CD4-positive, alpha-beta T cell treated with Interleukin-12 subunit alpha and Interleukin-12 subunit beta, for 1 hour (primary cell): Measurements from ENCODE around the gene IGFL3.
"Not testable (repeated sequence)": the region's sequence is repeated elsewhere in the genome, so short reads cannot be mapped to it uniquely, and the experiment has no call there.

Experiments
- DNase-seq: peaks from one replicate; pipeline ENCODE4 v3.0.0-alpha.2; 2020

IGFL3 gene

DNA sequence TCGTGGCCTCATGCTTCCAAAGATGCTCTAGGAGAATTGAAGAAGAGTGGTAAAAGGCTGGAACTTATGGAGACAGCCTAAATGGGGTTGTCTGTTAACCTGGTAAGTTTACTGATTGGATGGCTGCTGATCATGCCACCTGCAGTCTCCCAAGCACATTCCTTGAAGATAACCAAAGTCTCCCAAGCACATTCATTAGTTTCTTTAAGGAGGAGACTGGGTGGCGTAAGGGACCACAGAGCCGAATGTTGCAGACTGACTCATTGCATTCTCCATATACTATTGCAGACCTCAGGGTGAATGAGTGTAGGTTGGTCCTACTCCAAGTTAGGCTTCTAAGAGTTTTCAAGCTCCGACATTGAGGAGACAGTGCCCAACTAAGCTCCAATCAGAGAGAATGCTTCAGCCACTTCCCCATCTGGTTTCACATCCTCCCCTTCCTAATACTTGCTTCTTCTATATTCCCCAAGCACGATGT, at the start of gene IGFL3:
Gene IGFL3, minus strand, starts transcription at position 51 of the 478 bp plus-strand sequence. Its CDS starts 39 bp downstream, at position 12.
- no peak for DNase-seq

DNA sequence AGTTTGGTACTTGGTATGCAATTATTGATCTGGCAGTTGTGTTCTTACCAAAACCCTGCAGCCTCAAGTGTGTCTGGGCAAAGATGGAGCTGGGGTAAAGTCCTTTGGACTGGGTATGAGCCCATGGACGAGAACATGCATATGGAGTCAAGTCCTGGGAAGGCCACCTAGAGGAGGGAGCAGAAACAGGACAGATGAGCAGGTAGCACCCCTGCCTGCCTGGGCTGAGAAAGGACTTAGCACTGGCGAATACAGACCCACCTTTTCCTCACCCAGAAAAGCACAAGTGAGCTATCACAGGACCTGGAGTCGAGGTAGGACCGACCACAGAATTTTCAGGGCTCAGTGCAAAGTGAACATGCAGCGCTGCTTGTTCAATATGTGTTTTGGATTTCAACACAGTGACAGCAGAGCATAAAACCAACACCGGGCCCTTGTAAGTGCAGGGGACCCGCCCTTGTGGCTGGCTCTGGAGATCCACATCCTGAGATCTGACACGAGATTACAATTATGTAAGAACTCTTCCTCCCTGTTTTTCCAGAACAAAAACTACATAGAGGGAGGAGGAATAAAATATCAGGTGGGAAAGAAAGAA, 49.5 kb upstream of the IGFL3 start:
- no peak for DNase-seq

DNA sequence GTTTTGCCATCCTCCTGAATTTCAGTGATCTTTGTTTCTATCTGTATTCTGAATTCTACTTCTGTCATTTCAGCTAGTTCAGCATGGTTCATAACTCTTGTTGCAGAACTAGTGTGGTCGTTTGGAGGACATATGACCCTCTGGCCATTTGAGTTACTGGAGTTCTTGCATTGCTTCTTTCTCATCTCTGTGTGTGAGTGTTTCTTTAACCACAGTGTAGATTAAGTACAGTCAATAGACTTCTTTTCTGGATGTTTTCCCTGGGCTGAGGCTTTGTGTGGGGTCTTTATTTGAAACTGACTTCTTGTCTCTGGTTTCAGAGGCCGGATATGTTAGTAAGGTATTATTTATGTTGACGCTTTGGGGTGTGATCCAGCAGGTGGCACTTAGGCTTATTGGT, 38.2 kb upstream of the IGFL3 start:
- no peak for DNase-seq

DNA sequence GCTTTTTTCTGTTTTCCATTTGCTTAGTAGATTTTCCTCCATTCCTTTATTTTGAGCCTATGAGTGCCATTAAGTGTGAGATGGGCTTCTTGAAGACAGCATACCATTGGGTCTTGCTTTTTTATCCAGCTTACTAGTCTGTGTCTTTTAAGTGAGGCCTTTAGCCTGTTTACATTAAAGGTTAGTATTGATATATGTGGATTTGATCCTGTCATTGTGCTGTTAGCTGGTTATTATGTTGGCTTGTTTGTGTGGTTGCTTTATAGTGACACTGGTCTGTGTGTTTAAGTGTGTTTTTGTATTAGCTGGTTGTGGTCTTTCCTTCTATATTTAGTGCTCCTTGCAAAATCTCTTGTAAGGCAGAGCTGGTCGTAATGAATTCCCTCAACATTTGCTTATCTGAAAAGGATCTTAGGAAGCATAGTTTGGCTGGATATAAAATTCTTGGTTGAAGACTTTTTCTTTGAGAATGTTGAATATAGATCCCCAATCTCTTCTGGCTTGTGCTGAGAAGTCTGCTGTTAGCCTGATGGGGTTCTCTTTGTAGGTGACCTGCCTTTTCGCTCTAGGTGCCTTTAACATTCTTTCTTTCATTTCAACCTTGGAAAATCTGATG, 37.3 kb upstream of the IGFL3 start:
- not testable (repeated sequence) for DNase-seq

DNA sequence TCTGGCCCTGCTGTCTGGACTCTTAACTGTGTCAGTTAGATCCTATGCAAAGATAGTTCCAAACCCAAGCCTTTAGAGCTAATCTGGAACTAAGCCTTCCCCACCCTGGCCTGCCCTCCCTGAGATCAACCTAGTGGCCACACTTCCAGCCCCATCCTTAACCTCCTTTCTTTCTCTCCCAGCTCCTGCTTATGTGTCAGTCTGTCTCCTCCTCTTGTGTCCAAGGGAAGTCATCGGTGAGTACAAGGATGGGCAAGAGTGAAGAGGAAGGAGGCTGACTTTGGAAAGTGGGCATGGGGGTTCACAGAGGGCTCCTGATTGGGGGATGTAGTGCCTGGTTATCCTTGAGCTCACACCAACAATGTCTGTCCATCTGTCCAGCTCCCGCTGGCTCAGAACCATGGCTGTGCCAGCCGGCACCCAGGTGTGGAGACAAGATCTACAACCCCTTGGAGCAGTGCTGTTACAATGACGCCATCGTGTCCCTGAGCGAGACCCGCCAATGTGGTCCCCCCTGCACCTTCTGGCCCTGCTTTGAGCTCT, 35.8 kb upstream of the IGFL3 start:
- no peak for DNase-seq

DNA sequence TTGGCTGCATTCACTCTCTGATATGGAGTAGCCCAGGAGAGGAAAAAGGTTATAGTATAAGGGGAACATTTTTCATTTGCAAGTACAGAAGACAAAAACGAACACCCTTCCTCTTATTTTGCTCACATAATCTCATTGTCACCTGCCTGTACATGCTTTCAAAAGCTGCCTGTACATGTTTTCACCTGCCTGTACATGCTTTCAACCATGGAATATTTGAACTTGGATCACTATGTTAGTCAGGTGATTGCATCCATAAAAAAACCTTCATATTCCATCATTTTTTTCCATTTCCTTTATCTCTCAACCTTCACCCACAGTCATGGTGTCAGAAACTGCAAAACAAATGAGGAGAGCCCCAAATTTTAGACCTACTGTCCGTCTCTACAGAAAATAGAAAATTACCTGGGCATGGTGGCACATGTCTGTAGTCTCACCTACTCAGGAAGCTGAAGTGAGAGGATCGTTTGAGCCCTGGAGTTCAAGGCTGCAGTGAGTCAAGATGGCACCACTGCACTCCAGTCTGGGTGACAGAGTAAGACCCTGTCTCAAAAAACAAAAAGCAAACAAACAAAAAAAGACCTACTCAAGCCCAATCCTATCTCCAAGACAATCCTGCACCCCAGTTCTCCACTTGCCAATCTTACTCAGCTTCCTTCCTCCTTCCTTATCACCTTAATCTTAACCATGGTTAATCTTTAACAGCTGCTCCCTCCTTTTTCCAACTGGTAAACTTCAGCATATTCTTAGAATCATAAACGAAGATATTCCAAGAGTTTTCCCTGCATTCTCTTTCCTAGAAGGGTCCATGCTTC, 35.1 kb upstream of the IGFL3 start:
- no peak for DNase-seq

DNA sequence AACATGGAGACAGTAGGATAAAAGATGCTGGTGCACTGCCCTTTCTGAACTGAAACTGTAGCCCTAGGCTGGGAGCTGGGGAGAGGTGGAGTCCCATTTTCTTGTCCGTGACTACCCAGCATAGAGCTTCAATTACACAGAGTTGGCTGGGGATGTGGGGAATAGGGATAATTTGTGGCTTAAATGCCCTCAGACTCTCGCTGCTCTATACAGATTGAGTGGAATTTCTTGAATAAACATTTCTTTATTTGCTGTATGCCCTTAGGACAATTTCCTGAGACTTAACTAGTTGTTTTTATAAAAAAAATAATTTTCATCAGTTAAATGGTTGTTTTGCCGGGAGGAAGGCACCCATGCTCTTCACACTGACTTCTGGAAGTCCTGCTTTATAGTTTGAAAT, 30.7 kb upstream of the IGFL3 start:
- DNase-seq = no peak

DNA sequence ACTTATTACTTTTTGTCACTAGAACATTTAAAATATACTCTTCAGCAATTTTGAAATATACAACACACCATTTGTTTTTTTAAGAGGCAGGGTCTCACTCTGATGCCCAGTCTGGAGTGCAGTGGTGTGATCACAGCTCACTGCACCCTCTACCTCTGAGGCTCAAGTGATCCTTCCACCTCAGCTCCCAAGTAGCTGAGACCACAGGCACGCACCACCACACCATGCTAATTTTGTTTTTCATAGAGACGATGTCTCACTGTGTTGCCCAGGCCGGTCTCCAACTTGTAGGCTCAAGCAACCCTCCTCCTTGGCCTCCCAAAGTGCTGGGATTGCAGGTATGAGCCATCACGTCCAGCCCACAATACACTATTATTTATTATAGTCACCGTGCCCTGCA, 26.1 kb upstream of the IGFL3 start:
- DNase-seq = no peak

DNA sequence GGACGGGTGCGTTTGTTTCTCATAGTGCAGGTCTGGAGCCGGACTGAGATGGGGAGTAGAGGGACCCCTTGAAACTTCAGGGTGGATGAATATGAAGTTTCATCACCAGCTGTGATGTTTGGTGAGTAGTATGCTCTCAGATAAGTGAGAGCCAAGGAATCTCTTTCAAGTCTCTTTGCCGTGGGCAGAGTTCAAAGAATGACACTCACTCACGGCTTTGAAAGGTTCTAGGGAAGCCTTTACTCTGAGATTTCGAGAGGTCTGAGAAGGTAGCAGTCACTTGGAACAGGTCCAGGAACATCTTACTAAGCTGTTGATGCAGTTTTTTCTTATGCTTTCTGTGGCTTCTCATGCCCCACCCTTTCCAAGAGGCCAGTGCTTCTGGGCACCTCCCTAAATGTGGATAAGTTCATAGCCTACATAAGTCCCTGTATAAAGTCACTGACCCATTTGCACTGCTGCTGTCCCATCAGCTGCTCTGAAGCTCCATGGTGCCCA, 23.4 kb upstream of the IGFL3 start, which contains the start of gene IGFL2:
Gene IGFL2, plus strand, starts transcription at position 448 of the 498 bp plus-strand sequence. Its CDS starts 41 bp downstream, at position 489.
- DNase-seq = no peak

DNA sequence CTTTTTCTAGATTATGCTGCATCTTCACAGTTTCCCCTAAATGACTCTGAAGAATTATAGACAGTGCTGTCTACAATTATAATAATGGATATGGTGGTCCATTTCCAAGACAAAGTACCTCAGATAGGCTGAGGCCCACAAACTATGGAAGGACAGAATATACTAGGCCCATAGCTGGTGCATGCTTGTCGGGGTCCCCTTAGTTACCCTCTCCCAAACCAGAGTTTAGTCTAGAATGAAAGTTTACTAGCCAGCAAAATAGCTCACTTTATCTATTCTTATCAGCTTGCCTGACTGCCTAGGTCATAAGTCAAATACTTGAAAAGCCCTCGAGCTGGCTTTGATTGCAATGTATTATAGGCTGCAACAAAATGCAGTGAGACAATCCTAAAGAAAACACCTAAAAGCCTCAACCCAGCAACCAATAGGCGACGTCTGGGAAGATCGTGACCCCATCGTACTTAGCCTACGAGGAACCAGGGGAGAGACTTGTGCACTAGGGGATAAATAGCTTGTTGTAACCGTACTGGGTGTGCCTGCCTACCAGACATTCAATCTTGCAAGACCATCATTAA, 22.8 kb upstream of the IGFL3 start:
- DNase-seq = no peak

DNA sequence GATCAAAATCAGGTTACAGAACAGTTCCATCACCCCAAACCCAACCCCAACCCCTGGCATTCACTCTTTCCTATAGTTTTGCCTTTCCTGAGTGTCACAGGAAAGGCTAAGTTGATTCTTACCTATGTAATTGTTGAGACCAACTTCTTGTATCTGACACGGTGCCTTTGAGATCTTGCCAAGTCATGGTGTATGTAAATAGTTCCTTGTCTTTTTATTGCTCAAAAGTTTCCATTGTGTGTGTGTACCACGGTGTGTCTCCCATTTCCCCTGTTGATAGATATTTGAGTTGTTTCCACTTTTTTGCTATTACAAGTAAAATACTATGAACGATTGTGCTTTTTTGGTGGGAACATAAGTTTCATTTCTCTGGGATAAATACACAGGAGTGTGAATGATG, 20.3 kb upstream of the IGFL3 start:
- no peak for DNase-seq

DNA sequence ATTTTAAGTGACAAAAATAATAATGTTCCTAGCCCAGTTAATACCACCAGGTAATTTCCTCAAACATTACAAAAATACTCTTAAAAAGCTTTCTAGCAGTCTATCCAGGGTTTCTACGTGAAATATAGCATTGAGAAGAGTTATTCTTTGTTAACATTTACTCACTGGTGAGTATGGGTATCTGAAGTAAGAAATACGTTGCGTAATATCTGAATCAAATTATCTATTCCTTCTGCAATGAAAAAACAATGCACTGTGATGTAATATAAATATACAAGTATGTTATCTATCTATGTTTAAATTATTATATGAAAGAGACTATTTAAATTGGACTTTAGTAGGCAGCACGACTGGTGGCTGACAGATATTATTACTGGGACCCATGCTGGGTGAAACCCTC, 17.8 kb upstream of the IGFL3 start:
- DNase-seq = no peak

DNA sequence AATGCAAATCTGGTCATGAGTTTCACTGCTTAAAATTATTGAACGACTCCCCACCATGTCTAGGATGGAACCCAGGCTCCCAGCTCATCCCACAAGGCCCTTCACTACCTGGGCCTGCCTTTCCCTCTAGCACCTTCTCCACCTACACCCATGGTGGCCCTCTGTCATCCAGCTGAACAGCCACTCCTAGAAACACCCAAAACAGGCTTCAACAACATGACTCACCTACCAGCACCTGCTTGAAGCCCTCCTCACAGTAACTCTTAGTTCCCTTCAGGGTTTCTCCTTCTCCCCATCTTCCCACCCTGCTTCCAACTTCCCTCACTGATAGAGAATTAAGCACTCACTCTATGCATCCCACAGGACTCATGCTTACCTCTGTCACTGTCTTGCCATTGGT, 16.9 kb upstream of the IGFL3 start:
- no peak for DNase-seq

DNA sequence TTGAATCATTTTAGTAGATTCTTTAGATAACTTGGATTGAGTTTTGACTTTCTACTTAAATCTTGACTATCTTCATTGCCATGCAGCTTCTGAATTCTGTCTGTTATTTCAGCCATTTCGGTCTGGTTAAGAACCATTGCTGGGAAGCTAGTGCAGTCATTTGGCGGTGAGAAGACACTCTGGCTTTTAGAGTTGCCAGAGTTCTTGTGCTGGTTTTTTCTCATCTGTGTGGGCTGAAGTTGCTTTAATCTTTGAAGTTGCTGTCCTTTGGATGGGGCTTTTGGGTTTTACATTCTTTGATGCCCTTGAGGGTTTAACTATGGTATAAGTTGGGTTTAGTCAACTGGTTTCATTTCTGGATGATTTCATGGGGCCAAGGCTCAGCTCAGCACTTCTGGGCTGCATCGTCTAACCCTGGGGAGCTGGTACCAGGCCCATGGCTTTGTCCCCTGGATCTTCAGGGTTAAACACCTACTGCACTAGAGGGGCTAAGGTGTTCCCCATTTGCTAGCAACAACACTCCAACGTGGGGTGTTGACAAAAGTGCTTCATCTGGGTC, 13.5 kb upstream of the IGFL3 start:
- DNase-seq = no peak

DNA sequence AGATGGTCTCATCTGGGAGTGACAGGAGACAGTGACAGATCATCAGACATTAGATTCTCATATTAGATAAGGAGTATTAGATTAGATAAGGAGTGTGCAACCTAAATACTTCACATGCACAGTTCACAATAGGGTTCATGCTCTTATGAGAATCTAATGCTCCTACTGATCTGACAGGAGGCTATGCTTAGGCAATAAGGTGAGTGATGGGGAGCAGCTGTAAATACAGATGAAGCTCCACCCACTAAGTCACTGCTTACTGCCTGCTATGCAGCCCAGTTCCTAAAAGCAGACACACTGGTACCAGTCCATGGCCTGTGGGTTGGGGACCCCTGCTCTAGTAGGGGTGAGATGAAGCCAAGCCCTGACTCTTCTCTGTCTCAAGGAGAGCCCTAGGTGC, 10.0 kb upstream of the IGFL3 start:
- DNase-seq = no peak

DNA sequence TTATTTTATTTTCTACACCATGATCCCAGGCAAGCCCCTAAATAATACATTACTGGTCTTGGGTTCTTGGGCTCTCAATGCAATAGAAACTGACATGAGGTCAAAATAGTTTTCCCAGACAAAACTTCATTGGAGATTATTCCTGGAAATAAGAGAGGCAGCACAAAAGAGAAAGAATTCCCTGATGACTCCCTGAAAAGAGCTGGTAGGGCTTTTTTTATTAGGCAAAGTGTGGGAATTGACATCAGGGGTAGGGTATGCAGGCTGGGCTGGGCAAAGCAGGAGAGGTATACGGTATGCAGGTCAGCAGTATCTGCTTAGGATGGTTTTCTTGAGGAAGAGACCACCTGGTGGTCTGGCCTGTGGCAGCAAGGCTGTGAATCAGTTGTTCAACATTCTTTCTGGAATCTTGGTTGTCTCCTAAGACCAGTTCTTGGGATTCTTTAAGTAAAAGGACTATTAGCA, 9.3 kb upstream of the IGFL3 start:
- DNase-seq = no peak

DNA sequence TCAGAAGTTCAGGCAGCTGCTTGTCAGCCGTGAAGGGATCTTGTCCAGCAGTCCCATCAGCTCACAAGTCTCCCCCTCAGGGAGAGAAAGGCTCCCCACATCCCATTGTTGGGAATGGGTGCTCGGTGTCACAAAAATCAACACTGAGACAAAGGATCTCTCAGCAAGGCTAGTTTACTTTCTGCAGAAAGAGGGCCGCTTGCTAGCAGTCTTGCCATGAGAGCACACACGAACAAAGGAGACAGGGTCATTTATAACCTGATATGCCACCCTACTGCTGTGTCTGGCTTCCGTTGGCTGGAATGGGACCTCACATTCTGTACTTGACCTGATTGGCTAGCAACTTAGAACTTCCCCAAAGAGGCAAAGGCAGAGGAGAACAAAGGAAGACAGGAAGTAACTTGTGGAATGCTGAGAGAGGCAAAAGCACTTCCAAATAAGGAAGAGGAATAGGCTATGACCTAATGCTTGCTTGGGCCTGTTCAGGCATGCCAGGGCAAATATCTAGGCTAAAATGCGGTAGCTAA, 8.7 kb upstream of the IGFL3 start:
- DNase-seq = no peak

DNA sequence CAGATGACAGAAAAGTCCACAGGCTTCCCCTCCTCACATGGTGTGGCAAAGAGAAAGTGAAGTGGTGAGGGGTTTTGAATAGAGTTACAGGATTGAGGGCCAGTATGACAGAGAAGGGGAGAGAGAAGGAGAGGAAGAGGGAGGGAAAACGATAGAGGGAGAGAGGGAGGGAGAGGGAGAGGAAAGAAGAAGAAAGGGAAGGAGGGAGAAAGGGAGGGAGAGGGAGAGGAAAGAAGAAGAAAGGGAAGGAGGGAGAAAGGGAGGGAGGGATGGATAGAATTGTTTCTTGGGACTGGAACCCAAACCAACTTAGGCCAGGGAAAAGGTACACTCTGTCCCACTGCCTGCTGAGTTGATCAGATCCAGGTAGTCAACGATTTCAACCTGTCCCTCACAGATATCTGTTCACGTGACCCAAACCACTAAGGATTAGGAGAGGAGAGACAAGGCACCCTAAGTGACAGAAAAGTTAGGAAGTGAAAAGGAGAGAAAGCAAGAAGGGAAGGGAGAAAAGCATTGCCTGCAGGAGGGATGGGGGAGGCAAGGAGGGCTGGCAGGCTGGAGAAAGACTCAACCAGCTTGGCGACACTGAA, 8.1 kb upstream of the IGFL3 start:
- DNase-seq = no peak

DNA sequence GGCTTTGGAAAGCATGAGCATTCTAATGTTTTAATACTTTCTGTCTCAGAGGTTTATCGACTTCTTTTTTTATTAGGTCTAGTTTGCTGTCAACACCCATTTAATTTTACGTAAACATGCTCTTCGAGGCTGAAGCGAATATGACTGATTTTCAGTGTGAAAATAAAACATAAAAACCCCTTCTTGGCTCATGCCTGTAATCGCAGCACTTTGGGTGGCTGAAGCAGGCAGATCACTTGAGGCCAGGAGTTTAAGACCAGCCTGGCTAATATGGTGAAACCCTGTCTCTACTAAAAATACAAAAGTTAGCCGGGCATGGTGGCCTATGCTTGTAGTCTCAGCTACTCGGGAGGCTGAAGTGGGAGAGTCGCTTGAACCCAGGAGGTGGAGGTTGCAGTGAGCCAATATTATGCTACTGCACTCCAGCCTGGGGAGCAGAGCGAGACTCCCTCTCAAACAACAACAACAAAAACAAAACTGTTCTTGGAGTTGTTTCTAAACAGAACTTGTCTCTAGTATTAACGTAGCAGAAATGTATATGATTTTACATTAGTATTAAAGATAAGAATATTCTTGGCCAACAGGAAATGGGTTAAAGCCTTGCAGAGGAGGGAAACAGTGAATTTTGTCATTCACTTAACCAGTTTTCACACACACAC, 7.1 kb upstream of the IGFL3 start:
- no peak for DNase-seq

DNA sequence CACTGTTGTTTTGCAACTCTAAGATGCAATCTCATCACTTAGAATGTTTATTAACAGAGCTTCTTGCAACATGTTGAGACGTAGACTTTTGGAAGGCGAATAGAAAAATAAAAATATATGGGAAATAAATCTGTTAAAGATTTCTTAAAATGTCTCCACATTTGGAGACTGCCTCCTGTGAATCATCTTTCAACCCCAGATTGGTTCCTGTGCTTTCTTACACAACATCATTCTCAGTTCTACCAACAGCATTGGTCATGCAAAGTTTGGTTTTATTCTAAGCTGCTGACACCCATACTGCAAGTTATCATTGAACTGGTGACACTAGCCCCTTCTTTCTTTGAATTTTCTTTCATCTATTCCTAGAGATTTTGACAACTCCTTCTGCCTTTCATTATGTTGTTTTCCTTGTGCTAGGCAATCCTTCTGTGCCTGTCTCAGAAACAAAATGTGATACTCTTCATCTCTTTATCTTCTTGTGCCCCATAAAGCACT, 1.6 kb upstream of the IGFL3 start:
- no peak for DNase-seq

DNA sequence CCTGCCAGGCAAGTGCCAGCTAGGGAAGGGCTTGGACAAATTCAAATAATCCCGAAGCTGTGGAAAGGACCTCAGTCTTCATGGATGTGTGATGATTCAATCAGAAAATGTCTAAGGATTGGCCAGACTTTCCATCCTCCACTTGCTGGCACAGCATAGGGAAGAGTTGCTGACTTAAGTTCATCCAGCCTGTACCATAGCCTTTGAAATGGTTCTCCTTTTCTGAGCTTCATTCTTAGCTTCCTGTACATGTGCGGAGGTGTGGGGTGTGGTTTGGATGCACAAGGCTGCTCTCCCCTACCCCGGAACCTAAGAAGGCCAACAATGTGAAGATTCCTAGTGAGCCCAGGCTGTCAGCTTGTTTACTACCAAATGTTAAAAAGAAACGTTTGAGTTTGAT, 959 bp upstream of the IGFL3 start:
- no peak for DNase-seq
